ENCODE measurements around the gene PRRC2B.

DNA sequence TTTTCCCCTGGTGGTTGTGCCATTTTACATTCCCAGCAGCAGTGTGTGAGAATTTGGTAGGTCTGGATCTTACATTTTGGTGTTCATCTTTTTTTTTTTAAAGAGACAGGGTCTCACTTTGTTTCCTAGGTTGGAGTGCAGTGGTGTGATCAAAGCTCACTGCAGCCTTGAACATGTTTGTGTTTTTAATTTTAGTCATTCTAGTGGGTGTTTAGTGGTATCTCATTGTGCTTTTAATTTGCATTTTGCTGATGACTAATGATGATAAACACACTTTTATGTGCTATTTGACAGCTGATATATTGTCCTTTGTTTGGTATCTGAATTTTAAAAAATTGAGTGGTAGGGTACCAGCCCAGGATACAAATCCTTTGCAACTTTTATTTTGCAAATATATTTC, 55.4 kb downstream of the PRRC2B start:
- TF ChIP-seq POLR2A (IDR thresholded peaks at IDR 0.05): no peak
- TF ChIP-seq, protein P1, sequence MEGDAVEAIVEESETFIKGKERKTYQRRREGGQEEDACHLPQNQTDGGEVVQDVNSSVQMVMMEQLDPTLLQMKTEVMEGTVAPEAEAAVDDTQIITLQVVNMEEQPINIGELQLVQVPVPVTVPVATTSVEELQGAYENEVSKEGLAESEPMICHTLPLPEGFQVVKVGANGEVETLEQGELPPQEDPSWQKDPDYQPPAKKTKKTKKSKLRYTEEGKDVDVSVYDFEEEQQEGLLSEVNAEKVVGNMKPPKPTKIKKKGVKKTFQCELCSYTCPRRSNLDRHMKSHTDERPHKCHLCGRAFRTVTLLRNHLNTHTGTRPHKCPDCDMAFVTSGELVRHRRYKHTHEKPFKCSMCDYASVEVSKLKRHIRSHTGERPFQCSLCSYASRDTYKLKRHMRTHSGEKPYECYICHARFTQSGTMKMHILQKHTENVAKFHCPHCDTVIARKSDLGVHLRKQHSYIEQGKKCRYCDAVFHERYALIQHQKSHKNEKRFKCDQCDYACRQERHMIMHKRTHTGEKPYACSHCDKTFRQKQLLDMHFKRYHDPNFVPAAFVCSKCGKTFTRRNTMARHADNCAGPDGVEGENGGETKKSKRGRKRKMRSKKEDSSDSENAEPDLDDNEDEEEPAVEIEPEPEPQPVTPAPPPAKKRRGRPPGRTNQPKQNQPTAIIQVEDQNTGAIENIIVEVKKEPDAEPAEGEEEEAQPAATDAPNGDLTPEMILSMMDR (IDR thresholded peaks at IDR 0.05): no peak

Measured in right lobe of liver (tissue), 4 donors.